ENCODE measurements around the gene MACC1.

Gene MACC1

GRCh38 chr7:20185988-20186387 is 31.2 kb downstream of the MACC1 start:
- Mint-ChIP-seq H3K4me1 (ENCODE audit: low read depth) (no peaks in the 10 kb centered on the region), H3K27me3 (no peaks in the 10 kb centered on the region), H3K27ac (no peak overlapping the region), H3K36me3 (no peaks in the 10 kb centered on the region), H3K4me3 (no peak overlapping the region), H3K9me3 (ENCODE audit: low read depth) (no peaks in the 10 kb centered on the region)

DNA sequence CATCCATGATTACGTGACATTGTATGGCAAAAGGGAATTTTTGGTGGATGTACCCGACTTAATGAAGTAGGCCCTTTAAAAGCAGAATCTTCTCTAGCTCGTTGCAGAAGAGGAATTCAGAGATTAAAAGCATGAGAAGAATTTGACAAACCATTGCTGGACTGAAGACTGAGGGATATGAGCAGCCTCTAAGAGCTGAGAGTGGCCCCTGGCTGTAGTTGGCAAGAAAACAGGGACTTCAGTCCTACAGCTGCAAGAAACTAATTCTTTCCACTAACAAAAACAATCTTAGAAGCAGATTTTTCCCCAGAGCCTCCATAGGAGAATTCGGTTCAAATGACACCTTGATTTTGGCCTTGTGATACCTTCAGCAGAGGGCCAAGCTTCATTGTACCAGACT is 34.1 kb downstream of the MACC1 start:
- Mint-ChIP-seq H3K27ac (no peak overlapping the region), H3K4me1 (ENCODE audit: low read depth) (no peaks in the 10 kb centered on the region), H3K9me3 (ENCODE audit: low read depth) (no peaks in the 10 kb centered on the region), H3K4me3 (no peak overlapping the region), H3K36me3 (no peaks in the 10 kb centered on the region), H3K27me3 (no peaks in the 10 kb centered on the region)

DNA sequence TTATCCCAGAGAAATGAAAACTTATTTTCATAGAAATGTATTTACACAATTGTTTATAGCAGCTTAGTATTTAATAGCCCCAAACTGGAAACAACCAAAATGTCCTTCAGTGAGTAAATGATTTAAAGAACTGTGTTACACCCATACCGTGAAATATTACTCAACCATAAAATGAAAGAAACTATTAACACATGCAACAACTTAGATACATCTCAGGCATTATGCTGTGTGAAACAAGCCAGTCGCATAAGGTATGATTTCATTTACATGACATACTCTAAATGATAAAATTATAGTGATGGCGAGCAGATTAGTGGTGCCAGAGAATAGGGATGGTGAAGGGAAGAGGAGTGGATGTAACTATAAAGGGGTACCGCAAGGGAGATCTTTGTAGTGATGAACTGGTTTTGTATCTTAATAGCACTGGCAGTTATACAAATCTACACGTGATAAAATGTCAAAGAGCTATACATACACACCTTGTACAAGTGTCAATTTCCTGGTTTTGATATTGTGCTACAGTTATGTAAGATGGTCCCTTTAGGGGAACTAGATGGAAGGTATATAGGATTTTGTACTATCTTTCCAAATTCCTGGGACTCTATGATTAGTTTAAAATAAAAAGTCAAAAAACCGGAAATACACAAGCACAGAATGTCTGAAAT is 40.5 kb downstream of the MACC1 start:
- Mint-ChIP-seq H3K4me1 (ENCODE audit: low read depth) (no peaks in the 10 kb centered on the region), H3K27me3 (no peaks in the 10 kb centered on the region), H3K36me3 (no peaks in the 10 kb centered on the region), H3K27ac (no peak overlapping the region), H3K4me3 (no peak overlapping the region), H3K9me3 (ENCODE audit: low read depth) (no peaks in the 10 kb centered on the region)

GRCh38 chr7:20173828-20174227 is 43.4 kb downstream of the MACC1 start:
- no peaks in the 10 kb centered on the region for H3K4me1 Mint-ChIP-seq (ENCODE audit: low read depth)
- H3K27me3 Mint-ChIP-seq, result no peaks in the 10 kb centered on the region
- H3K27ac Mint-ChIP-seq, result no peak overlapping the region
- no peak overlapping the region for H3K4me3 Mint-ChIP-seq
- no peaks in the 10 kb centered on the region for H3K9me3 Mint-ChIP-seq (ENCODE audit: low read depth)
- H3K36me3 Mint-ChIP-seq, result no peaks in the 10 kb centered on the region

GRCh38 chr7:20172736-20173334 is 44.3 kb downstream of the MACC1 start:
- Mint-ChIP-seq H3K4me3 (no peak overlapping the region), H3K27me3 (no peaks in the 10 kb centered on the region), H3K9me3 (ENCODE audit: low read depth) (no peaks in the 10 kb centered on the region), H3K27ac (no peak overlapping the region), H3K36me3 (no peaks in the 10 kb centered on the region), H3K4me1 (ENCODE audit: low read depth) (no peaks in the 10 kb centered on the region)

DNA sequence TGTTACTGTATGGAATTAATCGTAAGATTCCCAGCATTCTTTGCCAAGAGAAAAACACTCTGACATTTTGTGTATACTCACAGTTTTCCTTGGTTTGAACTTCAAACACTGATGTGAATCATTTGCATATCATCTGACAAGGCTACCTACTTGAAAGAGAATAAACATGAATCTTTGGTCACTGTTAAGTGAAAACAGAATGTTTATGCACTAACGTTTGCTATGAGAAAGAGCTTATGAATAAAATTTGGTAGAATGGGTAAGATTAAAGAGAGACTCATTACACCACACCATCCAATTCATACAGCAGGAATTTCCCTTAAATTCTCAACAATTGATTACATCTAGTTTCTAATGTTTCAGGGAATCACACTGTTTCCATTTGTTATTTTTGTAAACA is 46.6 kb downstream of the MACC1 start:
- Mint-ChIP-seq H3K27ac (no peak overlapping the region), H3K9me3 (ENCODE audit: low read depth) (no peaks in the 10 kb centered on the region), H3K36me3 (no peaks in the 10 kb centered on the region), H3K4me3 (no peak overlapping the region), H3K27me3 (no peaks in the 10 kb centered on the region), H3K4me1 (ENCODE audit: low read depth) (no peaks in the 10 kb centered on the region)

GRCh38 chr7:20165146-20165510 is 52.1 kb downstream of the MACC1 start:
- Mint-ChIP-seq H3K27me3 (no peaks in the 10 kb centered on the region), H3K4me1 (ENCODE audit: low read depth) (no peaks in the 10 kb centered on the region), H3K4me3 (no peak overlapping the region), H3K9me3 (ENCODE audit: low read depth) (no peaks in the 10 kb centered on the region), H3K36me3 (no peaks in the 10 kb centered on the region), H3K27ac (no peak overlapping the region)

GRCh38 chr7:20164425-20165145 is 52.6 kb downstream of the MACC1 start:
- no peaks in the 10 kb centered on the region for H3K9me3 Mint-ChIP-seq (ENCODE audit: low read depth)
- H3K36me3 Mint-ChIP-seq, result no peaks in the 10 kb centered on the region
- H3K27ac Mint-ChIP-seq, result no peak overlapping the region
- H3K4me1 Mint-ChIP-seq (ENCODE audit: low read depth), result no peaks in the 10 kb centered on the region
- no peaks in the 10 kb centered on the region for H3K27me3 Mint-ChIP-seq
- H3K4me3 Mint-ChIP-seq, result no peak overlapping the region

GRCh38 chr7:20162665-20163064 is 54.5 kb downstream of the MACC1 start:
- Mint-ChIP-seq H3K36me3 (no peaks in the 10 kb centered on the region), H3K9me3 (ENCODE audit: low read depth) (no peaks in the 10 kb centered on the region), H3K27ac (no peak overlapping the region), H3K4me1 (ENCODE audit: low read depth) (no peaks in the 10 kb centered on the region), H3K4me3 (no peak overlapping the region), H3K27me3 (no peaks in the 10 kb centered on the region)

- Mint-ChIP-seq H3K4me3 (no peak overlapping the region), H3K36me3 (no peaks in the 10 kb centered on the region), H3K27ac (no peak overlapping the region), H3K27me3 (no peaks in the 10 kb centered on the region), H3K9me3 (ENCODE audit: low read depth) (no peaks in the 10 kb centered on the region), H3K4me1 (ENCODE audit: low read depth) (no peaks in the 10 kb centered on the region)
These were observed 57.9 kb downstream of the MACC1 start for GRCh38 chr7:20159226-20159747.

DNA sequence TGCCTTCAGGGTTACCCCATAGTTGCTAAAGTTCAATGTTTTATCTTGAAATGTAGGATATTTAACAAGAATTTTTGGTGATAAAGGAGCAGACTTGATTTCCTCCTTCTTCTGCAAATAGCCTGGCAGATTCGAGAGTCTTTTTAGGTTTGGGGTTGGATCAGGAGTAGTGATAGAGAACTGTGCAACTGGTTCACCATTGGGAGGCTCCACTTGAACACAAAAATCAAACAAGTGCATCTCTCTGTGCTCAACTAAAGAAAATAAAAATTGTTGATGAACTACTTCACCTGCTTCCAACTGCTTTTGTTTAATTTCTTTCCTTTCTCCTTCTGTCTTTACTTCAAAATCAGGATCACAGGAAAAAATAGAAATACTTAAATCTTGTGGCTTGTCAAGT is 58.5 kb downstream of the MACC1 start:
- Mint-ChIP-seq H3K27me3 (no peaks in the 10 kb centered on the region), H3K4me1 (ENCODE audit: low read depth) (no peaks in the 10 kb centered on the region), H3K27ac (no peak overlapping the region), H3K4me3 (no peak overlapping the region), H3K9me3 (ENCODE audit: low read depth) (no peaks in the 10 kb centered on the region), H3K36me3 (no peaks in the 10 kb centered on the region)

GRCh38 chr7:20157456-20157855 is 59.7 kb downstream of the MACC1 start:
- Mint-ChIP-seq H3K27ac (no peak overlapping the region), H3K36me3 (no peaks in the 10 kb centered on the region), H3K27me3 (no peaks in the 10 kb centered on the region)

DNA sequence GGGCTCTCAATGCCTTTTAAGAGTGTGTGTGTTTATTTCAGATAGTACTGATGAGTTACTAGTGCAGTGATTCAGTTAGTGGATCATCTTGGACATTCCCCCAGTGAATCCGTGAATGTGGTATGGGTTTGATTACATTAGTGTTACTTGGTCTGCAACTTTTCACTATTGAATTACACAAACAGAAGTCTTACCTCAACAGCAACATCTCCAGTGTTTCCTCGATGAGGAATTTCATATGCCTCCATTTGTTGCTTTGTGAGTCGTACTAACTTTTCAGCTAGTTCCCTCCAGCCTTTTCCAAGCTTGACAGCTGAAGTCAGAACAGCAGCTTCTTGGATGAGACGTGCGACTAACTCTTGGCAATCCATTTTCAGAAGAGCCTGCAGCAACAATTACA is 63.2 kb downstream of the MACC1 start:
- Mint-ChIP-seq H3K4me1 (ENCODE audit: low read depth) (no peaks in the 10 kb centered on the region), H3K27me3 (no peaks in the 10 kb centered on the region), H3K9me3 (ENCODE audit: low read depth) (no peaks in the 10 kb centered on the region), H3K36me3 (no peaks in the 10 kb centered on the region), H3K27ac (no peak overlapping the region), H3K4me3 (no peak overlapping the region)

More at GRCh38 chr7:20157456-20157855, 59.7 kb downstream of the MACC1 start:
- Mint-ChIP-seq H3K4me1 (ENCODE audit: low read depth) (no peaks in the 10 kb centered on the region), H3K9me3 (ENCODE audit: low read depth) (no peaks in the 10 kb centered on the region), H3K4me3 (no peak overlapping the region)

DNA sequence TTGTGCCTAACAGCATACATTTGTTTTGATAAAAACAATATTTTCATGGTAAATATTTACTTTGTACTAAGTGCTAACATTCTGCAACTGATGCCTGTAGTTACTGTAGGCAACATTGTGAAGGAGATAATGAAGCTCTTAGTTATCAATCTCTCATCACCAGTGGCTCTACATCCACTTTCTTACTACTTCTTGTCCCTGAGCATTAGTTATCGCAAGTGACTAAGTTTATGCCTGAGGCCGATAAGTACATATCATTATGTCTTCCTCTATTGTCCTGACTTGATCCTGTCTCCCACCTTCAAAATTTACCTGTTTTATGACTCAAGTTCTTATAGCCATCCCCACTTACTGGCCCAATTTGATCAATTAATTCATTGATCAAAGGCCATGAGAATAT is 63.6 kb downstream of the MACC1 start:
- H3K4me1 Mint-ChIP-seq (ENCODE audit: low read depth), result no peaks in the 10 kb centered on the region
- no peaks in the 10 kb centered on the region for H3K27me3 Mint-ChIP-seq
- H3K36me3 Mint-ChIP-seq, result no peaks in the 10 kb centered on the region
- H3K27ac Mint-ChIP-seq, result no peak overlapping the region
- H3K4me3 Mint-ChIP-seq, result no peak overlapping the region
- H3K9me3 Mint-ChIP-seq (ENCODE audit: low read depth), result no peaks in the 10 kb centered on the region

DNA sequence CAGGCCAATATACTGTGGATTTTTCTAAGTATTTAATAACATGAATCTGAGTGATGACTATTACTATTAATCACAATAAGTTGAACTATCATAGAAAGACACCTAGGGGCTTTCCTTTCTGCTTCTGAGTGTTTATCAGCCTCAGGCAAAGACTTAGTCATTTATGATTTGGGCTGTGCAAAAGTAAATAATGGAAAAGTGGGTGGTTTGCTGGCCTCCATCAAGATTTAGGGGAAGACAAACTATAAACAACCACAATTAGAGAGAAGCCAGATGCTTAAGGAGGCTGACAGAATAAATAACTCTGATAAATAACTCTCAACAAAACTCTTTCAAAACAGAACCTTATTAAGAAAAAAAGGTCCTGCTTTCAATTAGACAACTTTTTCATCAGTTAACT is 64.7 kb downstream of the MACC1 start:
- no peak overlapping the region for H3K27ac Mint-ChIP-seq
- H3K4me3 Mint-ChIP-seq, result no peak overlapping the region

More for the DNA sequence above, 64.7 kb downstream of the MACC1 start:
- Mint-ChIP-seq H3K9me3 (ENCODE audit: low read depth) (no peaks in the 10 kb centered on the region), H3K27me3 (no peaks in the 10 kb centered on the region), H3K36me3 (no peaks in the 10 kb centered on the region), H3K4me1 (ENCODE audit: low read depth) (no peaks in the 10 kb centered on the region)

Data from activated naive CD8-positive, alpha-beta T cell (primary cell).